Bronchial smooth muscle cell (primary cell): ENCODE results near the gene PTCH2. TPM values are rescaled to one million over a fixed set of nuclear protein-coding genes. Genes with fewer than 3 reads are reported as not detected.

Experiments
- total RNA-seq: library from RNA; depleted of rRNA; stranded (reverse); fragments of >200 nt; gene quantifications from 2 replicates; pipeline ENCODE4 v1.2.1, GENCODE V29; 2014

Gene PTCH2, protein sequence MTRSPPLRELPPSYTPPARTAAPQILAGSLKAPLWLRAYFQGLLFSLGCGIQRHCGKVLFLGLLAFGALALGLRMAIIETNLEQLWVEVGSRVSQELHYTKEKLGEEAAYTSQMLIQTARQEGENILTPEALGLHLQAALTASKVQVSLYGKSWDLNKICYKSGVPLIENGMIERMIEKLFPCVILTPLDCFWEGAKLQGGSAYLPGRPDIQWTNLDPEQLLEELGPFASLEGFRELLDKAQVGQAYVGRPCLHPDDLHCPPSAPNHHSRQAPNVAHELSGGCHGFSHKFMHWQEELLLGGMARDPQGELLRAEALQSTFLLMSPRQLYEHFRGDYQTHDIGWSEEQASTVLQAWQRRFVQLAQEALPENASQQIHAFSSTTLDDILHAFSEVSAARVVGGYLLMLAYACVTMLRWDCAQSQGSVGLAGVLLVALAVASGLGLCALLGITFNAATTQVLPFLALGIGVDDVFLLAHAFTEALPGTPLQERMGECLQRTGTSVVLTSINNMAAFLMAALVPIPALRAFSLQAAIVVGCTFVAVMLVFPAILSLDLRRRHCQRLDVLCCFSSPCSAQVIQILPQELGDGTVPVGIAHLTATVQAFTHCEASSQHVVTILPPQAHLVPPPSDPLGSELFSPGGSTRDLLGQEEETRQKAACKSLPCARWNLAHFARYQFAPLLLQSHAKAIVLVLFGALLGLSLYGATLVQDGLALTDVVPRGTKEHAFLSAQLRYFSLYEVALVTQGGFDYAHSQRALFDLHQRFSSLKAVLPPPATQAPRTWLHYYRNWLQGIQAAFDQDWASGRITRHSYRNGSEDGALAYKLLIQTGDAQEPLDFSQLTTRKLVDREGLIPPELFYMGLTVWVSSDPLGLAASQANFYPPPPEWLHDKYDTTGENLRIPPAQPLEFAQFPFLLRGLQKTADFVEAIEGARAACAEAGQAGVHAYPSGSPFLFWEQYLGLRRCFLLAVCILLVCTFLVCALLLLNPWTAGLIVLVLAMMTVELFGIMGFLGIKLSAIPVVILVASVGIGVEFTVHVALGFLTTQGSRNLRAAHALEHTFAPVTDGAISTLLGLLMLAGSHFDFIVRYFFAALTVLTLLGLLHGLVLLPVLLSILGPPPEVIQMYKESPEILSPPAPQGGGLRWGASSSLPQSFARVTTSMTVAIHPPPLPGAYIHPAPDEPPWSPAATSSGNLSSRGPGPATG
- 0.17 and 0.95 TPM in 2 replicates for total RNA-seq

DNA sequence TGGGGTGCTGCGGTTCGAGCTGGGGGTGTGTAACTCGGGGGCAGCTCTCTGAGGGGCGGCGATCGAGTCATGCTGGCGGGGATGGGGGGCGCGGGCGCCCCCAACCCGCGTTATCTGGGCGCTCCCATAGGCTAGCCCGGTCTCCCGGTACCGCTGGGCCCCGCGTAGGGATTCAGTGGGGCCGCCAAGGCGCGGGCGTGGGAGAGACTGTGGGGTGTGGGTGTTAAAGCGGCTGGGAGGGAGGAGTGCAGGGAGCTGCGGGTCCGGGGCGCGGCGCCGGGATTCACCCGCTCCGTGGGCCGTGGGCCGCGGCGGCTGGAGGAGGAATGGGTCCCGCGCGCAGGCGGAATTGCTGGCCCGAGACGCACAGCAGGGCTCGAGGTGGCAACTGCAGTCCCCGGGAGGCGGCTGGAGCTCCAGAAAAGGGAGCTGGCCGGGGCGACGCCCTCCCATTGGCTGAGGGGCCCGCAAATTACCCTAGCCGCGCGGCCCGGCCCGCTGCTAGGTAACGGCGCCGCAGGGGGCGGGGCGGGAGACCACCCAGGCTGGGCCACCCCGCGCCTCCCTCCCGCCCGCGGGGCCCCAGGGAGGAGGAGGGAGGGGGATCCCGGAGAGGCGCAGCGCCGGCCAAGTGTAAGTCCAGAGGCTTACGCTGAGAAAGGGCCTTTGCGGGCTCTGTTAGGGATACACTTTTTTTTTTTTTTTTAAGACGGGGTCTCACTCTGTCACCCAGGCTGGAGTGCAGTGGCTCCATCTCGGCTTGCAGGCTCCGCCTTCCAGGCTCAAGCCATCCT, at the start of gene PTCH2:
TSS of gene PTCH2 (minus strand) at position 392 of the 794 bp plus-strand sequence. CDS start at position 71, 321 bp downstream.

DNA sequence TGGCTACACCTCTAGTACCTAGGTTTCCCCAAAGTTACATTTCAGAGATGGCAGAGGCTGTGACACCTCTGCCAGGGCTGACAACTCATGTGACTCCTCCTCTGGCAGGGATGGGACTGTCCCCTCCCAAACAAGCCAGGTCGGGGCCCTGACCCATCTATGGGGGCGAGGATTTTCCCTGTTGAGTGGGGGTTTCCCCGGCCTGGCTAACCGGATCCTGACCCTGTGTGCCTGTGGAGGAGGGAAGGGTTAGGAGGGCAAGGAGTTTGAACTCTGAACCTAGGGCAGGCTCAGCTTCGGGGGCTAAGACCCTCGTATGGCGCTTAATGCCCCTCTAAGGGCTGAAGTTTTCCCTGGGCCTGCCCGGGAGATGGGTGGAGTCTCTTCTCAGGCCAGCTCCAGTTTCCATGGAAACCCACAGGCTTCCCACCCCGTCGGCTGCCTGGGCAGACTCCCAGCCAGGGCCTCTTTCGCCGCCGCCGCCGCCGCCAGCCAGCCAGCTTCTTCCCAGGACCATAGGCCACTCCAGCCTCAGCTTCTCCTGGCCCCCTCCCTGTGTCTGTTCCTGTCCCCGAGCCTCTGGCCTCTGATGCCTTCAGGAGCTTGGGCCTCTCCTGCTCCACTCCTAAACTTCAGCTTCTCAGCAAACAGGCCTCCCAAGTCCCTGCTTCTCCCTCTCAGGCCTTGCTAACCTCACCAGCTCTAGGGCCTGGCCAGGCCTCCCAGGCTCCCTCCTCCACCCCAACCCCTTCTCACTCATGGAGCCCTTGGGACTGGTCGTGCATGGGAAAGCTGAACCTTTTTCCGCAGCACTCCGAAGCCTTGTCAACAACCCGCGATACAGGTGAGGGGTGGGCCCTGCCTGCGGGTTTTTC, 34.8 kb downstream of the PTCH2 start, which contains the start of gene BTBD19:
TSS of gene BTBD19 (plus strand) at position 461 of the 875 bp plus-strand sequence. CDS start at position 759, 298 bp downstream.

DNA sequence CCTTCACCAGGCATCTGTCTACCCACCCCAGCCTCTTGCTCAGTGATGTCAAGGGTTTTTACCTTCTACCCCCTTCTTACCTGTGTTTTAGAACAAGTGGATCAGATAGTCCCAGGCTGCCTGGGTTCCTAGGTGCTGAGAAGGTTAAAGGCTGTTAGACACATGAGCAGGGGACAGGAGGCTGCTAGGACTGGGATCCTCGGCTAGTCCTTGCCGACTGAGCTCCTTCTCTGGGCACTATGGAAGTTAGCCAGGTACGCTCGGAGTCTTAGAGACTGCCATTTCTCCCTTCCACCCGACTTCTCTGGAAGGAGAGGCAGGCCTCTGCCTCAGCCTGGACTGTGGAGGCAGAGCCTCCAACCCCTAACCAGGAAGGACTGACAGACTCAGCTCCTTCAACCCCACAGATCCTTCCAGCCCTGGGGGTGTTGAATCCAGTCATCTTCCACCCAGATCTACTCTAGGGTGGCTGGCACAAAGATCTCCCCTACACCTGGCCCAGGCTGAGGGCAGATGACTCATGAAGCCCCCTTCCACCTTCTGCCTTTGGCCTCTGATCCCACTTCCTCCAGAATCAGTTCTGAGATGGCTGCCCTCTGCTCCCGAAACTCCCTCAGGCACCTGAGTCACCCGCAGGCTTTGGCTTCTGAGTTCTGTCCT, 36.2 kb downstream of the PTCH2 start, which contains the start of gene DYNLT4:
TSS of gene DYNLT4 (minus strand) at position 648 of the 660 bp plus-strand sequence. CDS start 683 bp downstream, outside the sequence.

DNA sequence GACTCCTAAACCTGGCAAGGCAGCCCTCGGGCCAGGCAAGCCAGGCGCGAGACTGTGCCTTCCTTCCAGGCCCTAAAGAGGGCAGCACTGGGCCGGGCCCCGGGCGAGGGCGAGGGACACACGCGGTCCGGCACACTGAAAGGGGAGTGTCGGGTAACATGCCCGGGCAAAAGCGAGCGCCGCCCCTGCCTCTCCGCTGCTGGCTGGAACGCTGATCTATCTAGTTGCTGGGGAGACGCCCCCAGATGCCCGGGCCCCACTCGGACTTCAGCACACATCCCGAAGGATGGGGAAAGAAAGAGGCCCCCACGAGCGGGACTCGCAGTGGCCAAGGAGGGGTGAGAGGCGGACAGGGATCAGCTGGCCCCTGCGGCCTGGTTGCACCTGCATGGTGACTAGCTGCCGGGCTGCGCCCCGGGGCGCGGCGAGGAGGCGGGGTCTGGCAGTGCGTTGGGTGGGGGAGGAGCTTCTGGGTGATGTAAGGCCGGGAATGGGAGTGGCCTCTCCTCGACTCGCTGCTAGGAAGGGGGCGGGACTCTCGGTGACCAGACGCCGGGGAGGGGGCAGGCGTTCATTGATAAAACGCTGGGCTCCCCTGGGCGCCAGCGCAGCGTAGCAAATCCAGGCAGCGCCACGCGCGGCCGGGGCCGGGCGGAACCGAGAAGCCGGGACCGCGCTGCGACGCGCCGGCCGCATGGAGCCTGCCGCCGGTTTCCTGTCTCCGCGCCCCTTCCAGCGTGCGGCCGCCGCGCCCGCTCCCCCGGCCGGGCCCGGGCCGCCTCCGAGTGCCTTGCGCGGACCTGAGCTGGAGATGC, 43.1 kb downstream of the PTCH2 start, which contains the start of gene PLK3:
TSS of gene PLK3 (plus strand) at position 608 of the 815 bp plus-strand sequence. CDS start at position 695, 87 bp downstream.

DNA sequence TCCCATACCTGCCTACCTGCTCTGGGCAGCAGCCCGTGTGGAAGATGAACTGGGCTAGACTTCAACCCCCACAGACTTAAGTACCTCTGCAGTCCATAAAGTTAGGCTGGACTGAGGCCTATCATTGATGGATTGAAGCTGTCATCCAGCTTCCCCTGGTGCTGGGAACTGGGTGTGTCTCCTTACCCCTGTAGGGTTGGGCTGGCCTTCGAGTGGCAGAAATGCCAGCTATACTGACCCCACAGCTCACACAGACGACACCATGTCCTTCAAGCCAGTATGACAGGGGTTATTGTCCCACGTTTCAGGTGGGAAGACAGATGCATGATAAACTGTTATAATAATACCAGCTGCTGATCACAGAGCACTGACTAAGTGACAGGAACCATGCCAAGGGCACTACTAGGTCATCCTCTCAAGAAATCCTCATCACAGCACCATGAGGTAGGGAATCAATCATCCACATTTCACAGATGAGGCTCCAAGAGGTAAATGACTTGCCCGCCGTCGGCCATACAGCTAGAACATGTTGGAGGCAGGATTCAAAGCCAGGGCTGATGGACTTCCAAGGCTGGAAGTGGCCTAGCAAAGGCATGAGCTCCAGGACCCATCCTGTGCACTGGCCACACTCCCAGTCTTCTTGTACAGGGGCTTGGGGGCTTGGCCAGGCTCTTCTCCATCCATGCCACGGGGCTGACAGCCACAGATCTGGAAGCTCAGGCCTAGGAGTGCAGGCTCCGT, 54.8 kb downstream of the PTCH2 start, which contains the start of gene BEST4:
TSS of gene BEST4 (minus strand) at position 51 of the 741 bp plus-strand sequence. CDS start 465 bp downstream, outside the sequence.

DNA sequence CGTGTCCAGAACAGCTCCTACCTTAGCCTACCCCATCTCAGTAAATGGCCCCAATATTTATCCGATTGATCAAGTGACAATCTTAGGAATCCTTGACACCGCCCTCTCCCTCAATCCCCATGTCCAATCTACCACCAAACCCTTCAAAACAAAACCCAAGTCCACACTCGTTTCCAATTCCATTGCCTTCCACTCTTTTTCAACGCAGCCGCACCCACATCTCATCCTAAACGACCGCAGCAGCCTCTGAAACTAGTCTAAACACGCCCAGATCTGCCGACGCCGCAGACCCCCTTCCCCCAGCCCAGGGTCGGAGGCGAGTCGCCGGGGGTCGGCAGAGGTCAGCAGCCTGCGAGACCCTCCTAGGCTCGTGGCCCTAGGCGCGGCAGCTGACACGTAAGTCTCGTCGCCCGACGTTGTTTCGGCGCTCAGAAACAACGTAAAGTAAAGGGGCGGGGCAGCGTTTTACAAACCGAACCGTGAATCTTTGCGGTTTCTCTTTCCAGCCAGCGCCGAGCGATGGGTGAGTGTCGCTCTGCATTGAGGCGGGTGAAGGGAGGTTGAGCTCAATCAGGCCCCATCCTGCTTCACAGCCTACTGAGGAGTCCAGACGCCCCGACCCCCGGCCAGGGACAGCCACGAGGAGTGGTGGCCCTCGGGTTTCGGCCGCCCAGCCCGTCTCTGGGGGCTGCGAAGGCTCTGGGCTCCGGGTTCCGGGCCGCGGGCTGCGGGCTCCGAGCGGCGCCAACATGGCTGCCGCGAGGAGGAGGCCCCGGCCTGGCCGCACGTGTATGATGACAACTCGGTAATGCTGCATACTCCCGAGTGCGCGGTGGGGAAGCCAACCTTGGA, 67.7 kb downstream of the PTCH2 start, which contains the start of gene RPS8:
TSS of gene RPS8 (plus strand) at position 463 of the 852 bp plus-strand sequence. CDS start at position 520, 57 bp downstream.

Other genes with a start within 250 kb of the PTCH2 start
- gene TMEM53, start 168.8 kb downstream of the PTCH2 start, total RNA-seq = 6.3 and 7.2 TPM in 2 replicates
- 2.6 and 3.5 TPM in 2 replicates for gene ARMH1, start 168.5 kb downstream of the PTCH2 start, total RNA-seq
- not detected in 2 replicates for gene RNU5D-1, start 112.1 kb downstream of the PTCH2 start, total RNA-seq
- gene KIF2C, start 103.4 kb downstream of the PTCH2 start, total RNA-seq = 0.60 and 4.4 TPM in 2 replicates
- gene RPS8, start 67.7 kb downstream of the PTCH2 start, total RNA-seq = 1,417 and 1,701 TPM in 2 replicates
- gene BEST4, start 55.1 kb downstream of the PTCH2 start, total RNA-seq = 0.16 and 0.26 TPM in 2 replicates
- 9.0 and 15.8 TPM in 2 replicates for gene PLK3, start 42.9 kb downstream of the PTCH2 start, total RNA-seq
- not detected in 2 replicates for gene DYNLT4, start 35.9 kb downstream of the PTCH2 start, total RNA-seq
- 4.5 and 5.8 TPM in 2 replicates for gene BTBD19, start 34.7 kb downstream of the PTCH2 start, total RNA-seq
- 41.5 and 49.6 TPM in 2 replicates for gene EIF2B3, start 143.3 kb upstream of the PTCH2 start, total RNA-seq
- 17.7 and 17.9 TPM in 2 replicates for gene HECTD3, start 168.1 kb upstream of the PTCH2 start, total RNA-seq
- 170 and 245 TPM in 2 replicates for gene UROD, start 169.0 kb upstream of the PTCH2 start, total RNA-seq